NCI-H2227 (cell line): ENCODE measurements around the gene HMCES.
"Not testable (repeated sequence)": the region's sequence is repeated elsewhere in the genome, so short reads cannot be mapped to it uniquely, and the experiment has no call there.

Experiments used
- DNase-seq: peaks from one replicate; lab custom pipeline; 2025; ENCODE audit not compliant: unreplicated experiment; lab: John Stamatoyannopoulos, UW

Gene HMCES

DNA sequence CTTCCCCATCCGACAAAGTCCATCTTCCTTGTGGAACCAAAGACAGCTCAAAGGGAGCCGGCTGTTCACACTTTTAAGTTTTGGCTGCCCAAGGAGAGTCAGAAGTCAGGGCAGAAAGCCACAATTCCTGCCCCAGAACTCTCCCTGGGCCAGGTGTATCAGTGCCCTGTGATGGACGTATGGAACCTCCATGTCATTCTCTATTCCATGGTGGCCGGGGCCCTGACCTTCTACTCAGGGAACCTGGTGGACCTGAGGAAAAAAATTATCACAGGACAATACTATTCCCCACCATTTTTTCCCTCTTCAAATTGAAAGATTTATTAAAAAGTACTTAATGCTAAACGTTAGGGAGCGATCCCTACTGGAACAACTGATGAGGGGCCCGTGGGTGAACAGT lies 66.6 kb downstream of the HMCES start:
- no peak for DNase-seq

DNA sequence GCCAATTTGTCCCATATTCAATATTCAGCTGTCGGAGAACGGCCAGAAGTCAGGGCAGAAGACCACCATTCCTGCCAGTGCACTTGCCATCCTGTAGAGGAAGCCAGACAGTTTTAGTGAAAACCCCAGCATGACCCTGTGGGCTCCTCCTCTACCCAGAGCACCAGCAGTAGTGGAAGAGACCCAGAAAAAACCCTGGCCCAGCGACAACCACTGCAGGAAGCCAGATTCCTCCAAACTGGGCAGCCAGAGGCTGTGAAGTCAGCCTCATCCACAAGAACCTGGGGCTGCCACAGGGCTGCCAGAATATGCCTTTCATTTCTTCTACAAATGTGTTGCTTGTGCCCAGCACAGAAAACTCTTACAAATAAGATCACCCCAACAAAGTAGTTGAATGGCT lies 67.3 kb downstream of the HMCES start:
- no peak for DNase-seq

DNA sequence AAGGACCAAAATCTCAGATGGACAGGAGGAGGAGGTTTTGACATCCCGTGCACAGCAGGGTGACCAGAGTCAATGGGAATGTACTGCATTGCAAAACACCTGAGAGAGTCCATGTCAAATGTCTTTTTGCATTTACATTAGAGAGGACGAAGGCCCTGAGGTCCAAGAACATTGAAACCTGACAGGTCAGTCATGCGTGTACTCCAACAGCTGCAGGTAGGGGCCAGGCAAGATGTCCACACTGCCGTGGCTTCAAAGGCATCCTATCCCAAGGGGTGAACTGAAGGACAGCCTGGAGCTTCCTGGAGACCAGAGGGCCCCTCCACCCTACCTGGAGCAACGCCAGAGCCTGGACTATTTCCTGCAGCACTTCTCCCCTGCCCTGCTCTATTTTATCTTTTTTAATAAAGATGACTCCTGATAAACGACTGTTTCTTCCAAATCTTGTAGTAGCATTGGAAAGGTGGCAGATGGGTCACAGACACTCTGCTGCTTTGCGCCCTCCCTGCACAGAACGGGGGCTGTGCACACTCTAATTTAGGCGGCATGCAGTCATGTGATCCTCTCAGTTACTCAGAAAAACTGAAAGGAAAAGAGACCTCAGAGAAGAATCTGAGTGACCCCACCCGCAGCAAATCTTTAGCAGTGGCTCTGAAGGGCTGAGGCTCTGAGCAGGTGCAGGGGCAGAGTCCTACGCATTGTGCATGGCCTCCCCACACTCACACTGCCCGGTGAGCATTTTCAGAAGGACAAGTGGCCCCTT lies 68.2 kb downstream of the HMCES start:
- peak; percentile 12 for DNase-seq

DNA sequence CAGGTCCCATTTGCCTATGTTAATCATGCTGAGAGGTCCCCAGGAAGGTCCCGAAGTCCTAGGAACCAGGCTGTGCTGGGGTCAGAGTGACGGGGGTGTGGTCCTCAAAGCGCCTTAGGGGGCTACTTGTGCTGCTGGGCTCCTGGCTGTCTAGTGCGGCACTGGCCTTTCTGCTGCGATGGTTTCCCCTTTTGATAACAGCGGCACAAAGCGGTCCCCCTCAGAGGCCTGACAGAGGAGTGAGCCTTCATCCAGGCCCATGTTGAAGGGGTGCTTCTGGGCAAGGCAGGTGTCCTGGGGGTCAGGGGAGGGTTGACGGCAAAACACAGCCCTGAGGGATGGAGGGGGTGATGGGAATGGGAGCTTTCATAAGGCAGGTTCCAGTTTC lies 68.8 kb downstream of the HMCES start:
- DNase-seq = no peak

DNA sequence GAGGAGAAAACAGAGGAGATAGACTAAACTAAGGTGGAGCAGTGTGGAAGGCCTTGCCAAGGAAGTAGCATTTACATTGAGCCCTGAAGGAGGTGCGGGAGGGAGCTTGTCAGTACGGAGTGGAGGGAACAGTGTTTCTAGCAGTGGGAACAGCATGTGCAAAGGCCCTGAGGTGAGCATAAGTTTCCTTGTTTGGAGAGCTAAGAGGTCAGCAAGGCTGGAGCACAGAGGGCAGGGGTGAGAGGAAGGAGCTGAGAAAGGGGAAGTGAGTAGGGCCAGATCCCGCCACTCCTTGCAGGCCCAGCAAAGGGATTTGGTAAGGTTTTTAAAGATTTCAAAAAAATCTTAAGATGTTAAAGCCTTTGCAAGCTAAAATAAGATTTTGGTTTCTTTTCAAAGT lies 70.1 kb downstream of the HMCES start:
- no peak for DNase-seq

DNA sequence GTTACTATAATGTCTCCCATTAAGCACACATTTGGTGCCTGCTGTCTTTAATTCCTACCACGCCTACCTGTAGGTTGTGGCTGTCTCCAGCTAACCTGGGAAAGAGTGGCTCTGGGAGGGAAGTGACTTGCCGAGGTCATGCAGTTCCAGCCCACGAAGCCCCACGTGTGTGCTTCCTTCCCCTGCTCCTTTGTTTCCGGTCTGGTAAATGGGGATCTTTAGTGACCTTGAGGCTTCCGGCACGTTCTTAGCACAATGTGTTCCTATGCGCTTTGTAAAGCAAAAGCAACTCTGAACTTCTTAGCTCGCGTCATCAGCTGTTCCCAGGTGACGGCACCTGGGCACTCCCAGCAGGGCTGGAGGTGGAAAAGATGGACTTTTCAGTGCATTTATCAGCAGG lies 70.5 kb downstream of the HMCES start:
- not testable (repeated sequence) for DNase-seq

DNA sequence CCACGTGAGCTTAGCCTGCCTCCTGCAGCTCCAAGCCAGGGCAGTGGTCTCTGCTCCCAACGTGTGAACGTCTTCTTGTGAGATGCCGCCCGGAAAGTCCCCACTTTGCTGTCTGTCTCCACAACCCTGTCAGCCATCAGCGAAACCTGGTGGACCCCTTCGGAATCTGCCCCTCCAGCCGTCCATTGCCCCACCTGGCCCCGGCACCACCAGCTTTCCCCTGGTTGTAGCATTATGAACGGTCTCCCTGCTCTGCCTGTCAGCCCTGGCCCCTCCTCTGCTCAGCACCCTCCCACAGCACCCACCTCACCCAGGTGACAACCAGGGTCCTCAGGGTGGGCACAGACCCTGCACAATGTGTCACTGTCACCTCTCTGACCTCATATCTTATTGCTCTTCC lies 71.1 kb downstream of the HMCES start:
- no peak for DNase-seq

DNA sequence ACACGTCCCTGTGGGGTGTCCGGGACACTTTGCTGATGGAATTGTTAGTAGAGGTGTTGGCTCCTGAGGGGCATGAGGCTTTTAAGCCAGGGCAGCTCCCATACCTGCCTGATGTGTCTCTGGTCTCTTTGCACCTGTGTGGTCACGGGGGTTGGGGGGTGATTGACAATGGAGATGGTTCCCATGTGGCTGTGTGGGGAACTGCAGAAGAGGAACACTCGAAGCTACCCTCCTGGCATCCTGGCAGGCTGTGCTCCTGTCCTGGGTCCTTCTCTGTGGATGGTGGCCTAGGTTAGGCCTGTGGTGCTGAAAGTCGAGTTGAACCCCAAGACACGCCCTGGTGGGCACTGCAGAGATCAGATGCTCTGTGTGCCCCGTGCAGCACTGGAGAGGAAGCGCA lies 73.4 kb downstream of the HMCES start:
- DNase-seq = no peak

DNA sequence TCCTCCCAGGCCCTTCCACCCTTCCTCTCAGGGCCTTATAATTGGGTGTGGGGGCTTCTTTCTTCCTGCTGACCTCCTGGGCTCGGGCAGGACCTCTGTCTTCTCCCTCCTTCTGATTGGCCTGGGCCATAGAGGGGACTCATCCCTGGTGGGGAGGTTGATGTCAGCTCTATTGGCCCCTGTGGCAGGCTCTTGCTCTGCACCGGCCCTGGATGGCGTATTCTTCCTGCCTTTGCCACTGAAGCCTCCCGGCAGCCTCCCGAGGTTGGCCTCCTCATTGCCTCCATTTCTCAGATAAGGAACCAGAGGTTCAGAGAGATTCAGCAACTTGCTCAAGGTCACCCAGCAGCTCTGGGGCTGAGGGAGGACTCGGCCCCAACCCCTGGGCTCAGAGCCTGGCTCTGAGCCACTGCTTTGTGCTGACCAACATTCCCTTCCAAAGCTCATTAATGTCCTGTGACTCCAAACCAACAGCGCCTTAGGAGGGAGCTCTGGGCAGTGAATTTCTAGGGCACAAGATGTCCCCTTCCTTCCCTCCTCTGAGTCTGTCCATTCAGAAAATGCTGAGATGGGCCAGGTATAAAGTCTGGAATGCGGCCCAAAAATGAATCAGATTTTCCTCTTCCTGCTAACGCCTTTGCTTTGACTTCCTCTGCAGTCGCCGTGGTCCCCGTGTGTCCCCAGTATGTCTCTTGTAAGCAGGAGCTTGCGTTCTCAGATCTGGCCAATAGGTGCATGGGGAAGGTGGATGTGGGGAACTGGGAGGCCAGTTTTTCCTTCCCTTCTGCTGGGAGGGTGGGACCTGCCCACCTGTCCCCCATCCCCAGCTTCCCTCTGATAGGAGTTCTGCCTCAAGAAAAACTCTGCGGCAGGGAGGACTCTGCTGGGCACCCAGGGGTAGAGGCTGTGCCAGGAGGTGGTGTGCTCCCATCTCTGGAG lies 74.2 kb downstream of the HMCES start:
- no peak for DNase-seq

DNA sequence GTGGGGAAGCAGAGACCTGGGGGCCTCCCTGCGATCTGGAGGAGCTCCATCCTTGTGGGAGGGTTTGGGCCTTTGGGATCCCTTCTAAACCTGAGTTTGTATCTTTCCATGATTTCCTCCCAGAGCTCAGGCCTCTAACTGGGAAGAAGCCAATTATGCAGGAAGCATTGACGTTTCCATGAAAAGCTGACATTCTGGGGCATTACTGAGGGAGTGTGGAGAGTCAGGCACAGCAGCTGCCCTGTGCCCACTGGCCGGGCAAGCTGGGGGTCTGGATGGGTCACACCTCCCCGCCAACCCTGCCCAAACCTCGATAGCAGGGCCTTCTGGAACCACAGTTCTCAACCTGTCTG lies 74.9 kb downstream of the HMCES start:
- no peak for DNase-seq
